NT2/D1 (cell line): ENCODE measurements around the gene TIGAR.

Experiments used
- DNase-seq: peaks from one replicate; pipeline ENCODE4 v3.0.0-alpha.2; 2011; ENCODE audit warnings: low read depth, low spot score
- H3K27me3 ChIP-seq: 2 replicates; pipeline ENCODE4 v1.6.0; 2011; ENCODE audit warnings: mild to moderate bottlenecking; ENCODE audit not compliant: insufficient read length, insufficient read depth
- H3K36me3 ChIP-seq: 2 replicates; pipeline ENCODE4 v1.6.1; 2011; ENCODE audit warnings: mild to moderate bottlenecking, low read length, mixed read lengths; ENCODE audit not compliant: insufficient read depth, insufficient read length
- H3K4me1 ChIP-seq: 2 replicates; pipeline ENCODE4 v1.5.1; 2011; ENCODE audit not compliant: insufficient read depth, insufficient read length
- H3K4me3 ChIP-seq: 2 replicates; pipeline ENCODE4 v1.5.1; 2011; ENCODE audit warnings: low read depth; ENCODE audit not compliant: insufficient read length
- H3K9ac ChIP-seq: 2 replicates; pipeline ENCODE4 v1.6.0; 2011; ENCODE audit warnings: low read depth; ENCODE audit not compliant: insufficient read length
- H3K9me3 ChIP-seq: 2 replicates; pipeline ENCODE4 v1.5.1; 2011; ENCODE audit warnings: mild to moderate bottlenecking, low read length; ENCODE audit not compliant: insufficient read depth
- SUZ12 ChIP-seq: IDR thresholded peaks from 2 replicates; pipeline ENCODE4 v1.6.1; 2011; ENCODE audit not compliant: insufficient read length, insufficient read depth; ENCODE audit errors: extremely low read depth
- YY1 ChIP-seq: IDR thresholded peaks from 2 replicates; pipeline ENCODE4 v1.6.1; 2011; ENCODE audit not compliant: insufficient read length, insufficient read depth
- ZNF274 ChIP-seq: IDR thresholded peaks from 2 replicates; pipeline ENCODE4 v1.6.1; 2011; ENCODE audit warnings: mild to moderate bottlenecking, low read depth, low read length

Gene TIGAR

GRCh38 chr12:4284306-4284705 lies 36.7 kb upstream of the TIGAR start:
- Histone ChIP-seq H3K27me3 (no peaks in the 10 kb centered on the region), H3K4me1 (peaks cover 34% of the 10 kb centered on the region), H3K4me3 (no peak overlapping the region), H3K36me3 (peaks cover 98% of the 10 kb centered on the region), H3K9ac (no peak overlapping the region), H3K9me3 (no peaks in the 10 kb centered on the region)
- no peak for TF ChIP-seq ZNF274
- TF ChIP-seq SUZ12, result no peak
- no peak for TF ChIP-seq YY1
- DNase-seq, result no peak

DNA sequence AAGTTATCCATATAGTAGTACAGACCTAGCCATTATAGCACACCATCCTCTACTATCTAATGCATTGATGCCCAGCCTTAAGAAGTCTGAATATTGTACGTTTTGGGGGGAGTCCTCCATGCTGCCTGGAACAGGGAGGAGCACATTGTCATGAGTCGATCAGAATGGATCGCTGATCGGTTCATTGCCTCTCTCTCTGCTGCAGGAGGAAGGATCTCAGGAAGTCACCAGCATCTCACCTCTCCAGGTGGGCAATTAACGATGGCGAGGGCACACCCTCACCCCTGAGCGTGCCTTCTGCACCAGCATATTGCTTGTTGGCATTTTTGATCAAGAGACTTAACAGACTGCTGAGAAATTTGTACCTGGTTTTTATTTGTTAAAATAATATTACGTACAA lies 35.9 kb upstream of the TIGAR start:
- no peak overlapping the region for H3K4me3 ChIP-seq
- H3K4me1 ChIP-seq, result peaks cover 38% of the 10 kb centered on the region
- H3K9me3 ChIP-seq, result no peaks in the 10 kb centered on the region
- no peak for TF ChIP-seq SUZ12
- no peaks in the 10 kb centered on the region for H3K27me3 ChIP-seq
- peaks cover 98% of the 10 kb centered on the region for H3K36me3 ChIP-seq
- H3K9ac ChIP-seq, result no peak overlapping the region
- no peak for DNase-seq

DNA sequence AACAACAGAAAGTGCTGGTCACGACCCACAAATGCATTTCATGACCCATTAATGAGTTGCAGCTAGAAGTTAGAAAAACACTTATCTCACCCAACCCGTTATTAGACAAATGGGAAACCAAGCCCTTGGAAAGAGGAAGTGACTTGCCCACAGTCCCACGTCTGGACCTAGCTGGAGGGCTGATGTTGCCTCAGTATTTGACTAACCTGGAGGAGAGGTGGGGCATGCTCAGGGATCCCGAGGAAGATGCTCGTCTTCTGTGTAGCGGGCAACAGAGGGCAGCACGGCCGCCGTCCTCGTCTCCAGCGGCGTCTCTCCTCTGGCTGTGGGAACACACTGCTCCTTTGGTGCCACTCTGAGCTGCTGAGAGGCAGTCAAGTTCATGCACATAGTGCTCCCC lies 34.8 kb upstream of the TIGAR start:
- H3K4me1 ChIP-seq, result peaks cover 37% of the 10 kb centered on the region
- no peak for TF ChIP-seq YY1
- no peak for TF ChIP-seq SUZ12
- TF ChIP-seq ZNF274, result no peak
- no peaks in the 10 kb centered on the region for H3K27me3 ChIP-seq
- H3K36me3 ChIP-seq, result peaks cover 98% of the 10 kb centered on the region
- no peak for DNase-seq
- H3K9ac ChIP-seq, result no peak overlapping the region
- no peaks in the 10 kb centered on the region for H3K9me3 ChIP-seq
- H3K4me3 ChIP-seq, result no peak overlapping the region

DNA sequence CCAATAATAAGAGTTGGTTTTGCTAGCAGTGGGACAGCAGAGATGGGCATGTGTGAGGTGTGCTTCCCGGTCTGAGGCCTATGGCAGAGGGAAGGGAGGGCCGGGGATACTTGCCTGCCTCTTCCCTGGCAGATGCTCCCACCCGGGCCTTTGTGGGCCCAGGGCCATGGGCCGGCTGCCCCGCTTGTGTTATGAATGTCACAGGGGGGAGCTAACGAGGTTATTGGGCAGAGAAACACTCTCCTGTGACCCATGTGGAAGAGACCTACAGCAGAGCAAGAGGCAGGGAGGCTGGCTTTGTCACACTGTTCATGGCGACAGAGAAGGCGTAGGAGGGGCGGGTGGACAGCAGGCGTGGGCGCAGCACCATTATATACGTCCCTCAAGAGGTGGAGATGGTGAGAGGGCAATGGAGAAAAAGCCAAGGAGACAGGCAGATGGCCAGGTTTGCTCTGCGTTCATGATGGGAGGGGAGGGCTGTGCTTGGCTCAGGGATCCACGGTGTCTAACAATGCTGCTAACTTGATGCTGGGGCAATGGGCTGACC lies 34.2 kb upstream of the TIGAR start:
- no peak for DNase-seq

GRCh38 chr12:4287325-4288211 lies 33.4 kb upstream of the TIGAR start:
- TF ChIP-seq ZNF274, result no peak
- no peak for TF ChIP-seq SUZ12
- TF ChIP-seq YY1, result no peak
- H3K36me3 ChIP-seq, result peaks cover 99% of the 10 kb centered on the region
- H3K4me1 ChIP-seq, result peaks cover 34% of the 10 kb centered on the region
- no peaks in the 10 kb centered on the region for H3K27me3 ChIP-seq
- no peak for DNase-seq
- H3K4me3 ChIP-seq, result no peak overlapping the region
- H3K9ac ChIP-seq, result no peak overlapping the region
- H3K9me3 ChIP-seq, result no peaks in the 10 kb centered on the region

More for the DNA sequence above, 34.2 kb upstream of the TIGAR start:
- TF ChIP-seq SUZ12, result no peak
- no peaks in the 10 kb centered on the region for H3K9me3 ChIP-seq
- peaks cover 99% of the 10 kb centered on the region for H3K36me3 ChIP-seq
- no peak overlapping the region for H3K9ac ChIP-seq
- no peak overlapping the region for H3K4me3 ChIP-seq
- H3K4me1 ChIP-seq, result peaks cover 37% of the 10 kb centered on the region
- H3K27me3 ChIP-seq, result no peaks in the 10 kb centered on the region

- no peak for TF ChIP-seq ZNF274
- no peak for TF ChIP-seq SUZ12
- no peak for TF ChIP-seq YY1
- Histone ChIP-seq H3K27me3 (no peaks in the 10 kb centered on the region), H3K9ac (no peak overlapping the region), H3K36me3 (peaks cover 98% of the 10 kb centered on the region), H3K9me3 (no peaks in the 10 kb centered on the region), H3K4me1 (peaks cover 35% of the 10 kb centered on the region), H3K4me3 (no peak overlapping the region)
- DNase-seq, result no peak
Observed at GRCh38 chr12:4288296-4289131, 32.5 kb upstream of the TIGAR start.

- Histone ChIP-seq H3K36me3 (peaks cover 98% of the 10 kb centered on the region), H3K27me3 (no peaks in the 10 kb centered on the region), H3K4me1 (peaks cover 40% of the 10 kb centered on the region), H3K4me3 (no peak overlapping the region), H3K9me3 (no peaks in the 10 kb centered on the region), H3K9ac (no peak overlapping the region)
- no peak for DNase-seq
- TF ChIP-seq ZNF274, result no peak
- no peak for TF ChIP-seq YY1
- no peak for TF ChIP-seq SUZ12
Observed at GRCh38 chr12:4289231-4289878, 31.7 kb upstream of the TIGAR start.
